ENCODE measurements around the gene TMEM150C.
A peak's percentile ranks its signal among the peaks of the same experiment; 100 is the strongest.
"Not testable (repeated sequence)": the region's sequence is repeated elsewhere in the genome, so short reads cannot be mapped to it uniquely, and the experiment has no call there.

TMEM150C gene

DNA sequence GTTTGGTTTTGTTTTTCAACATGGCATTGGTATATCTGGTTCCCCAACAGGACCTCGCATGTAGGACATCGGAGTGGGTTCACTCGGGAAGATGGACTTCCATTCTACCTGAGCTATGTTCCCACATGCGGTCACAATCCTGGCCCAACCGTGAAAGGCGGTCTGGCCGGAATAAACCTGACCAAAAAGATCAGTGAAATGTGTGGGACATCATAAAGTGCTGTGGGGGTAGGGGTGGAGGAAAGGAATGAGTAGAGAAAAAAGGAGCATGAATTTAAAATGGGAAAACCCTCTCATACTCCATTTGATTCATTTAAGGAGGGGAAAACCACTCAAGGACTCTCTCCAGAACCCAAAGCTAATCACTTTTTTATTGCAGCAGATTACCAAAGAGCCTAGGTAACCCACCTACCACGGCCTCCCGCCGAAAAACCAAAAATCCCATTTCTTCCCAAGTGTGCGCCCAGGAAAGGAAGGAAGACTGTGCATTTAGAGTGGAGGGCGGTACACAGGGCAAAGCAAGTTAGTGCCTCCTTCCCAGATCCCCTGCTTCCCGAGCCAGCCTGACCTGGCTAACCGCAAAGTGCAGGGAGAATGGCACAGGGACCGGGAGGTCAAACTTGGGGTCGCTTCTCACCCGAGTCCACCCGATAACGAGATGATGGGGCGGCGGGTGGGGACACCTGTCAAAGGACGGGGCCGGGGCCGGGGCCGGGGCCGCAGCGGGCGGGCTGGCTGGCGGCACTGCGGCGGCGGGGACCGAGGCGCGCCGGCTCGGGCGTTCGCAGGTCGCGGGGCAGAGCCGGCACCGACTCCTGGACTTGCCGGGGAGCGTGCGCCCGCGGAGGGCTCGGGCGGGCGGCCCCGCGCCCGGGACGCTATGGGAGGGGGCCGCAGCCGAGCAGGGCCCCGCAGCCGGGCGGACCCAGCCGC lies 669 bp downstream of the TMEM150C start:
- Histone ChIP-seq H3K4me1 (ENCODE audit: control insufficient read depth, insufficient read depth, low read length) (no peaks in the 10 kb centered on the region), H3K36me3 (ENCODE audit: control insufficient read depth, insufficient read depth, low read length) (no peaks in the 10 kb centered on the region), H3K4me3 (ENCODE audit: low read length) (no peak overlapping the region), H3K27me3 (ENCODE audit: control insufficient read depth, insufficient read depth, low read length) (peaks cover 12% of the 10 kb centered on the region), H3K9me3 (ENCODE audit: control insufficient read depth, low read length) (no peaks in the 10 kb centered on the region), H3K9ac (ENCODE audit: low read length) (peak overlapping the region; percentile 33)

DNA sequence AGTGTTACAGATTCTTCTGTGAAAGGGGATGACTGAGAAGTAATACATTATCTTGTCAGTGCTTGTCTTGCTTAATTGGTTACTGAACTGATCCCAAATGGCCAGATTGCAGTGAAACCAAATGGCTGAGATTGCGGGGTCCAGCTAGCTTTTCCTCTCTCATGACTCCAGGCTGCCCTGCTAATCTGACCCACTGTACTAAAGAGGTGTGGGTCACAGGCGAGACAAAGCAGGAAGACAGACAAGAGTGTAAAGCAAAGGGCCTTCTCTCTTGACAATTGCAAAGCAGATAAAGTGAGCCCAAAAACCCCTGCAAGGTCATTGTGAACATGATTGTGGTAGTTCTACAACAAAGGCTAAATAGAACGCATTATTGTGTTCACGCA lies 2.1 kb downstream of the TMEM150C start:
- no peak overlapping the region for H3K9ac ChIP-seq (ENCODE audit: low read length)
- peaks cover 12% of the 10 kb centered on the region for H3K27me3 ChIP-seq (ENCODE audit: control insufficient read depth, insufficient read depth, low read length)
- no peak overlapping the region for H3K4me3 ChIP-seq (ENCODE audit: low read length)
- no peaks in the 10 kb centered on the region for H3K9me3 ChIP-seq (ENCODE audit: control insufficient read depth, low read length)
- H3K36me3 ChIP-seq (ENCODE audit: control insufficient read depth, insufficient read depth, low read length) = no peaks in the 10 kb centered on the region
- H3K4me1 ChIP-seq (ENCODE audit: control insufficient read depth, insufficient read depth, low read length) = no peaks in the 10 kb centered on the region

DNA sequence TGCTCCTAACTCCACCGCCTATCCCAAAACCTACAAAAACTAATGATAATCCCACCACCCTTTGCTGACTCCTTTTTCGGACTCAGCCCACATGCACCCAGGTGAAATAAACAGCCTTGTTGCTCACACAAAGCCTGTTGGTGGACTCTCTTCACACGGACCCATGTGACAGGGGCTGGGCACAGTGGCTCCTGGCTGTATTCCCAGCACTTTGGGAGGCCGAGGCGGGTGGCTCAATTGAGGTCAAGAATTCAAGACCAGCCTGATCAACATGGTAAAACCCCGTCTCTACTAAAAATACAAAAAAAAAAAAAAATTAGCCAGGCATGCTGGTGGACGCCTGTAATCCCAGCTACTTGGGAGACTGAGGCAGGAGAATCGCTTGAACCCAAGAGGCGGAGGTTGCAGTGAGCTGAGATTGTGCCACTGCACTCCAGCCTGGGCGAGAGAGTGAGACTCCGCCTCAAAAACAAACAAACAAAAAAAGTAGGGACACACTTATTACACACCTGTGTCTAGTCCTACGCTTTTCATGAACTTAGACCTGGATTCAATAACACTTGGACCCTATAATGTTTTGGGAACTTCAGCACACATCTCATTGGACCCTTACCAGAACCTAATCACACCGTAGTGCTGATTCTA lies 2.6 kb downstream of the TMEM150C start:
- H3K9ac ChIP-seq (ENCODE audit: low read length); H3K4me3 ChIP-seq (ENCODE audit: low read length); H3K4me1 ChIP-seq (ENCODE audit: control insufficient read depth, insufficient read depth, low read length); H3K36me3 ChIP-seq (ENCODE audit: control insufficient read depth, insufficient read depth, low read length); H3K9me3 ChIP-seq (ENCODE audit: control insufficient read depth, low read length): not testable (repeated sequence)
- peaks cover 12% of the 10 kb centered on the region for H3K27me3 ChIP-seq (ENCODE audit: control insufficient read depth, insufficient read depth, low read length)

DNA sequence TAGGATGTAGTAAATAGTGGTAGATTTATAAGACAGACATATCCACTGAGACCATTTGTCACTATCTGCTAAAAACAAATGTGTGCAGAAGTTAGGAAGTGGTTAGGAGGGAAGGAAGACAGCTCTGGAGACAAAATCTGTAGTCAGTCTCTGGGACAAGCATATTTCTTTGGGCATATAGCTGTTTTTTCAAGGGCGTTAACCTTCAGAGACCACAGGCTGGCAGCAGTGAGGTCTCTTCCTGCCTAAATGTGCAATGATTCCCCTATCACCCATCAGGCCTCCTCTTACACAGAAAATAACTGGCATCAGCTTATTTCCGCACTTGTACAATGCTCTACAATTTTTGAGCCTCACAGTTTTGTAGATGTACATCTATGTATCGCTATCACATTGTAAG lies 6.5 kb downstream of the TMEM150C start:
- Histone ChIP-seq H3K4me1 (ENCODE audit: control insufficient read depth, insufficient read depth, low read length) (no peaks in the 10 kb centered on the region), H3K4me3 (ENCODE audit: low read length) (no peak overlapping the region), H3K27me3 (ENCODE audit: control insufficient read depth, insufficient read depth, low read length) (no peaks in the 10 kb centered on the region), H3K36me3 (ENCODE audit: control insufficient read depth, insufficient read depth, low read length) (no peaks in the 10 kb centered on the region), H3K9me3 (ENCODE audit: control insufficient read depth, low read length) (no peaks in the 10 kb centered on the region), H3K9ac (ENCODE audit: low read length) (no peak overlapping the region)

DNA sequence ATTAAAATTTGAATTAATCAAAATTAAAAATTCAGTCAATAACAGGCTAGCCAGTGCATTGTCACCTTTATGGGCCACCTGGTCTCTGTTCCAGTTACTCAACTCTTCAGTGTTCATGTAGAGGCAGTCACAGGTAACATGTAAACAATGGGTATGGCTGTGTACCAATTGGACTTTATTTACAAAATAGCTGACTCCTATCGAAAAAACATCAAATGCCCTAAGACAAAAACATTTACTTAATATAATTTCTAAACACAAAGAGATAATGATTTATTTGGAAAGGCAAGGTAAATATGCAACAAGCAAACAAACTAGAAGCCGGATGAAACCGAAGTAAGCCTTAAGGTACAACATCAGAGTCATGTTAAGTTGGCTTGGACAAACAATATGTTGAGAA lies 8.8 kb downstream of the TMEM150C start:
- Histone ChIP-seq H3K9me3 (ENCODE audit: control insufficient read depth, low read length) (no peaks in the 10 kb centered on the region), H3K4me1 (ENCODE audit: control insufficient read depth, insufficient read depth, low read length) (no peaks in the 10 kb centered on the region), H3K36me3 (ENCODE audit: control insufficient read depth, insufficient read depth, low read length) (no peaks in the 10 kb centered on the region), H3K27me3 (ENCODE audit: control insufficient read depth, insufficient read depth, low read length) (no peaks in the 10 kb centered on the region), H3K9ac (ENCODE audit: low read length) (no peak overlapping the region), H3K4me3 (ENCODE audit: low read length) (no peak overlapping the region)

DNA sequence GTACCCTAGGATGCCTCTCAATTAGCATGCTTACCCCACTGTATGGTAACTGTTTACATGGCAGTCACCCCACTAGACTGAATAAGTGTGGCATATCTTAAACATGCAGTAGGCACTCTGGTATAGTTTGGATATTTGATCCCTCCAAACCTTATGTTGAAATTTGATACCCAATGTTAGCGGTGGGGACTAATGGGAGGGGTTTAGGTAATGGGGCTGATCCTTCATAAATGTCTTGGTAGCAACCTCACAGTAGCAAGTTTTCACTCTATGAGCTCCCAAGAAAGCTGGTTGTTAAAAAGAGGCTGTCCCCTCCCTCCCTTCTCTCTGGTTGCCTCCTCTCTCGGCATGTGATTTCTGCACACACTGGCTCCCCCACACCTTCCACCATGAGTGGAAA lies 10.1 kb downstream of the TMEM150C start:
- Histone ChIP-seq H3K9ac (ENCODE audit: low read length) (no peak overlapping the region), H3K36me3 (ENCODE audit: control insufficient read depth, insufficient read depth, low read length) (no peaks in the 10 kb centered on the region), H3K4me3 (ENCODE audit: low read length) (no peak overlapping the region), H3K4me1 (ENCODE audit: control insufficient read depth, insufficient read depth, low read length) (no peaks in the 10 kb centered on the region), H3K9me3 (ENCODE audit: control insufficient read depth, low read length) (no peaks in the 10 kb centered on the region), H3K27me3 (ENCODE audit: control insufficient read depth, insufficient read depth, low read length) (no peaks in the 10 kb centered on the region)

DNA sequence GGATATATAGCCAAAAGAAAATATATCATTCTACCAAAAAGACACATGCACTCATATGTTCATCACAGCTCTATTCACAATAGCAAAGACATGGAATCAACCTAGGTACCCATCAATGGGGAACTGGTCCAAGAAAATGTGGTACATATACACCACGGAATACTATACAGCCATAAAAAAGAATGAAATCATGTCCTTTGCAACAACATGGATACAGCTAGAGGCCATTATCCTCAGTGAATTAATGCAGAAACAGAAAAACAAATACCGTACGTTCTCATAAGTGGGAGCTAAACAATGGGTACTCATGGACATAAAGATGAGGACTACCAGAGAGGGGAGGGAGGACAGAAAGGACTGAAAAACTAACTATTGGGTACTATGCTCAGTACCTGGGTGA lies 13.9 kb downstream of the TMEM150C start:
- not testable (repeated sequence) for H3K9ac ChIP-seq (ENCODE audit: low read length); H3K36me3 ChIP-seq (ENCODE audit: control insufficient read depth, insufficient read depth, low read length); H3K4me1 ChIP-seq (ENCODE audit: control insufficient read depth, insufficient read depth, low read length); H3K4me3 ChIP-seq (ENCODE audit: low read length); H3K27me3 ChIP-seq (ENCODE audit: control insufficient read depth, insufficient read depth, low read length); H3K9me3 ChIP-seq (ENCODE audit: control insufficient read depth, low read length)

DNA sequence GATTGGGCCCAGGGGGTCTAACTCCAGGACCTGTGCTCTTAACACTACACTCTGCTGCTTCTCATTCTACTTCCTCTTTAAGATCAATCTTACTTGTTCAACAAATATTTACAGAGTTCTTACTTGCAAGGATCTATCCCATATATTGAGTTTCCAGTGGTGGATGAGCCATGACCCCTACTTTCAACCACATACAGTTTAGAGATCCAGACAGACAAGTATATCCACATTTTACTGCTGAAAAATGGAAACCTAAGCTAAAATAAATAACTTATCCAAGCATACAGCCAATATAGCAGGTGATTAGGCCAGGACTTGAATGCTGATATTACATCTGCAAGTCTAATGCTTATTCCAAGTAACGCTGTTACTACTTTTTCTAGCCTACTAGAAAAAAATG lies 18.7 kb downstream of the TMEM150C start:
- Histone ChIP-seq H3K36me3 (ENCODE audit: control insufficient read depth, insufficient read depth, low read length) (no peaks in the 10 kb centered on the region), H3K4me1 (ENCODE audit: control insufficient read depth, insufficient read depth, low read length) (no peaks in the 10 kb centered on the region), H3K27me3 (ENCODE audit: control insufficient read depth, insufficient read depth, low read length) (no peaks in the 10 kb centered on the region), H3K9ac (ENCODE audit: low read length) (no peak overlapping the region), H3K9me3 (ENCODE audit: control insufficient read depth, low read length) (no peaks in the 10 kb centered on the region), H3K4me3 (ENCODE audit: low read length) (no peak overlapping the region)

DNA sequence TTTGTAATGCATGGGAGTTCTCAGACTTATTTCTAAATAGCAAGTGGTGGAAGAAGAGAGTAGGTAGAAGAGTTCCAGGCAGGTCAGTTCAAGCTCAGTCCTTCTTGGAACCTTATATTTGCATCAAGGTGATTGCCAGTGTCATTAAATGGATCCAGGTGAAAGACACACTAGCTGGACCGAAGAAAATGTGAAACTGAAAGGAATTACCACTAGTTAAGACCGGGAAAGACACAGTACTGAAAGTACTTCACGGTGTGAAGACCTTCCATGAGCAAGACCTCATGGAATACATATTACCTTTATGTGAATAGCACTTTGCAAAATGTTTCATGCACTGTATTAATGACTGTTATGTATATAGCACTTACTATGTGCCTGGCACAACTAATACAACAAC lies 19.1 kb downstream of the TMEM150C start:
- no peaks in the 10 kb centered on the region for H3K36me3 ChIP-seq (ENCODE audit: control insufficient read depth, insufficient read depth, low read length)
- no peaks in the 10 kb centered on the region for H3K4me1 ChIP-seq (ENCODE audit: control insufficient read depth, insufficient read depth, low read length)
- H3K4me3 ChIP-seq (ENCODE audit: low read length) = no peak overlapping the region
- no peak overlapping the region for H3K9ac ChIP-seq (ENCODE audit: low read length)
- H3K27me3 ChIP-seq (ENCODE audit: control insufficient read depth, insufficient read depth, low read length) = no peaks in the 10 kb centered on the region
- no peaks in the 10 kb centered on the region for H3K9me3 ChIP-seq (ENCODE audit: control insufficient read depth, low read length)

DNA sequence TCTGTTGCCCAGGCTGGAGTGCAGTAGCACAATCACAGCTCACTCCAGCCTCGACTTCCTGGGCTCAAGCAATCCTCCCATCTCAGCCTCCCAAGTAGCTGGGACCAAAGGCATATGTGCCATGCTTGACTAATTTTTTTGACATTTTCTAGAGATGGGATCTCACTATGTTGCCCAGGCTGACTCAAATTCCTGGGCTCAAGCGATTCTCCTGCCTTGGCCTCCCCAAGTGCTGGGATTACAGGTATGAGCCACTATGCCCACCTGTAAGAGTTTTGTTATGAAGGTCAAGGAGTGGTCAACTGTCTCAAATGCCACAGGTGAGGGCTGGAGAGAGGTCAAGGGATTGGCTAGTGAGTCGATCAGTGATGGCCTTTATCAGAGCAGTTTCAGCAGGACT lies 32.5 kb downstream of the TMEM150C start:
- no peaks in the 10 kb centered on the region for H3K9me3 ChIP-seq (ENCODE audit: control insufficient read depth, low read length)
- no peaks in the 10 kb centered on the region for H3K36me3 ChIP-seq (ENCODE audit: control insufficient read depth, insufficient read depth, low read length)
- H3K4me1 ChIP-seq (ENCODE audit: control insufficient read depth, insufficient read depth, low read length) = no peaks in the 10 kb centered on the region
- no peaks in the 10 kb centered on the region for H3K27me3 ChIP-seq (ENCODE audit: control insufficient read depth, insufficient read depth, low read length)
- H3K9ac ChIP-seq (ENCODE audit: low read length) = no peak overlapping the region
- H3K4me3 ChIP-seq (ENCODE audit: low read length) = no peak overlapping the region

DNA sequence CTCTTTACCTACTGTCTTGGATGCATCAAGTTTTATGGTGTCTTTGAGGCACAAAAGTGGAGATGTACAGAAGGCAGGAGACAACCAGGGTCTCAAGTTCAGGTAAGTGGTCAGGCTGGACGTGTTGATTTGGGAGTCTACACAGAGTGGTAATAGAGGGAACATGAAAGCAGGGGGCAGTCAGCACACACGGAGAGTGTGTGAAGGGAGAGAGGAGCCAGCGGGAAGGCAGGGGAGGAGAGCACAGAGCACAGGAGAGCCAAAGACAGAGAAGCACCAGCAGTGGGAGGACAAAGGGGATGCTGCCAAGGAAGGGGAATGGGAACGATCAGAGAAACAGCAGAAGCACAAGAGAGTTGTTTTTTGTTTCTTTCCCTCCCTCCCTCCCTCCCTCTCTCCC lies 32.9 kb downstream of the TMEM150C start:
- no peak overlapping the region for H3K4me3 ChIP-seq (ENCODE audit: low read length)
- no peak overlapping the region for H3K9ac ChIP-seq (ENCODE audit: low read length)
- H3K36me3 ChIP-seq (ENCODE audit: control insufficient read depth, insufficient read depth, low read length) = no peaks in the 10 kb centered on the region
- no peaks in the 10 kb centered on the region for H3K4me1 ChIP-seq (ENCODE audit: control insufficient read depth, insufficient read depth, low read length)
- no peaks in the 10 kb centered on the region for H3K9me3 ChIP-seq (ENCODE audit: control insufficient read depth, low read length)
- H3K27me3 ChIP-seq (ENCODE audit: control insufficient read depth, insufficient read depth, low read length) = no peaks in the 10 kb centered on the region

DNA sequence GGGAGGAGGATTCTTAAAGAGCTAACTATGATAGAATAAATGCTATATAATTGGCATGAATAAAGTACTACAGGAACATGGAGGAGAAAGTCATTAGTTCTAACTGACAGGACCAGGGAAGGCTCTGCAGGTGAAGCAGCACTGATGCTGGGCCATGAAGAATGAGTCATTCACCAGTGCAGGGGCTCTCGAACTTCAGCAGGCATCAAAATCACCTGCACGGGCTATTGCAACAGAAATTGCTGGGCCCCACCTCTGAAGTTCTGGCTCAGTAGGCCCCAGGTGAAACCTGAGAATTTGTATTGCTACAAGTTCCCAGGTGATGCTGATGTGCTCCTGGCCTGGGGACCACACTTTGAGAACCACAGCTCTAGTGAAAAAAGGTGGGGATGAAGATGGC lies 33.7 kb downstream of the TMEM150C start:
- Histone ChIP-seq H3K9ac (ENCODE audit: low read length) (no peak overlapping the region), H3K36me3 (ENCODE audit: control insufficient read depth, insufficient read depth, low read length) (no peaks in the 10 kb centered on the region), H3K4me3 (ENCODE audit: low read length) (no peak overlapping the region), H3K4me1 (ENCODE audit: control insufficient read depth, insufficient read depth, low read length) (no peaks in the 10 kb centered on the region), H3K27me3 (ENCODE audit: control insufficient read depth, insufficient read depth, low read length) (no peaks in the 10 kb centered on the region), H3K9me3 (ENCODE audit: control insufficient read depth, low read length) (no peaks in the 10 kb centered on the region)

Measured in mucosa of stomach (tissue), 1 donor.